GM19238 (cell line): Measurements from ENCODE around the gene CCDC88C.
"Not testable (repeated sequence)": the region's sequence is repeated elsewhere in the genome, so short reads cannot be mapped to it uniquely, and the experiment has no call there.

Experiments
- DNase-seq: peaks from one replicate; pipeline ENCODE4 v3.0.0; 2011; ENCODE audit warnings: low spot score; ENCODE audit not compliant: insufficient read length

Gene CCDC88C

DNA sequence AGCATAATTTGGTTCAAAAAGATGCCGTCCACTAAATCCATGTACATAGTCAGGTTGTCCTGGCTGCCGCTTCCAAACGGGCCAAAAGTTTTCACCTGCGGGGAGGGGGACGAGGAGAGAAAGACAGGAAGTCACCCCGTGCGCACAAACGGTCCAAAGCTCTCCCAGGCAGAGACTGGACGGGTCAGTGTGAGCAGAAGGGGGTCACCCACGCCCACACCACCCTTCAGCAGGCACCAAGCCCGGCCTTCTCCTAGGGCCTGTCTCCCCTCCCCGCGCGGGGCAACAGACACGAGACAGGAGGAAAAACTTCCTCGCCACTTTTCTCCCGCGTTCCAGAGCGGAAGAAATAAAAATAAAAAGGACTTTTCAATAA lies 888 bp downstream of the CCDC88C start:
- no peak for DNase-seq

DNA sequence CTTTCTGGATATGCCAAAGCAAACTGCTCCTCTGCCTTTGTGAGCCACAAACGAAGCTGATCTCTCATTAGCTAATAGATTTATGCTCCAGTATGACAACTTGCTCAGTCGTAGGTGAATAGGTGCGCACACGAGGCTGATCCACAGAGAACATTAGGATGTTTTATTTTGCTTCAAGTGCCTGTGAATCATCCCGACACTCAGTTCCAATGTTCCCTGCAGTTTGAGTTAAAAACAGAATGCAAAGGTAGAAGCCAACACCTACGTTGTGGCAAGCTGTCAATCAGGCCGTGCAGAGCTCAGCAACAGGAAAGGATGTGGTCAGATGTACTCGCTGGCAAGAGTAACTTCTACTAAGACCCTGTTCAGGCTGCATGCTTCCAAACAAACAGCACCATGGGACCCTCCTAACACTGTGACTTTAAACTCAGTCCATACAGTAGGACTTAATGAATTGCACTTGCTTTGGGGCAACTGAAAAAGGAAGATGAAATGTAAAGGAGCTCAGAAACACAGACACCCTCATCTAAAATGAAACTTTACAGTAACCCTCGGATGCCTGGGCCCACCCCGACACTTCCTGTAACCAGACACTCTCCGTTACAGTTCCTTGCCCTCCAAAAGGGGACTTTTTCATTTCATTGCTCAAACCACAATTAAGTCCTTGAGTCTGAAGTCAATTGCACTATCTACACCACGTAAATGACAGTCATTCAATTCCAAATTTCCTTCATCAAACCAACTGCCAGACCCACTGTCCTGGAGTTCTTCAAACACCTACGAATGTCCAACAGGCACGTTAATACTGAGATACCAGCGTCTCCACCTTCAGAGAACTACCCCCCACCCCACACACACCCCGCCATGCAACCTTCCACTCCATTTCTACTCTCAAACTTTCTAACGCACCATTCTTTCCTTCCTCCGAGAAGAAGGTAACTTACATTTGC lies 1.6 kb downstream of the CCDC88C start:
- DNase-seq = peak; percentile 71

DNA sequence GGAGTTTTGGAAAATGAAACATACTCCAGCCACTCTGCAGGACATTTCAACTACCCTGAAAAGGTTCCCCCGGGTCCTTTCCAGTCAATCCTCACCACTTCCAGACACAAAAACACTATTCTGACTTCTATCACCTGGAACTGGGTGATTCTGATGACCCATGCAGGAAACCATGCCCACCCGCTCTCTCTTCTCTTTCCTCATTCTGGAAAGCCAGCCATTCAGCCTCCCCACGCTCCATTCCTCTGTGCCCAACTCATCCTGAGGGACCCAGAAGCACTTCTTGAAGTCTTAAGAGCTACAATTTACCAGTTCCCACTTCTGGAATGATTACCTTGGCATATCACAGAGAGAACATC lies 3.2 kb downstream of the CCDC88C start:
- DNase-seq = no peak

DNA sequence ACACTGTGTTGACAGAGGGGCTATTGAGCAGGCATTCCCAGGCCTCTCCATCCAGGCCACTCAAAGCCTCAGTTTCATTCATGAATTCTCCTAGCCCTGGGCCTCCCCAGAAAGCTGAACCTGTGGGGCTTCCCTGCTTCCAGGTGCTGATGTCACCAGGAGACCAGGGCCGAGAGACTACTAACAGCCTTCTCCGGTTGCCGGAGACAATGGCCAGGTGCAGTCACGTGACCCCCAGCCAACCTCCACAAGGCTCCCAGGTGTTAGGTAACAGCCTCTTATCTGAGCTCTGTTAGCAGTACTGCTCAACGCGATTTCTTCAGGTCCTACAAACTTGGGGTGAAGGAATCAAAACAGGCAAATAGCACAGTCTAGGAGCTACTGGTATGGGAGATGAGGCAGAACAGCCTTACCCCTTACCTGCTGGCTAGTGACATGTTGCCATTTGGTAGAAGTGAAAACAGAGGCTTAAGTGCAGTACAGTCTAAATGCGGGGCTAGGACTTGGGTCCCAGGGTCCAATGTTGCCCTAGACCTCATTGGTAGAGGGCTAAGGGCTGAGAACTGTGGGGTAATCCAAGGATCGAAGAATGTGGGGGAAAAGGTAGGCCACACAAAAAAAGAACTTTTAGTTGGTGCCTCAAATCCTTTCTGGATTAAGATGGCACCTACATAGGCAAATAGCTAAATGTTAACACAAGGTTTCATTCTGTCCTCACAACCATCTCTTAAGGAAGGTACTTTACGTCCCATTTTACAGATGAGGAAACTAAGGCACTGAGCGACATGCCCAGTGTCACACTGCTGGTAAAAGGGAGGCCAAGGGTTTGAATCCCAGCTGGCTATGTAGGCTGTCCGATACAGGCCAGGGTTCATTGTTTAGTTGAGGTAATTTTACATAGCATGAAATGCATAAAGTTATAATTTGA lies 3.8 kb downstream of the CCDC88C start:
- DNase-seq = no peak

DNA sequence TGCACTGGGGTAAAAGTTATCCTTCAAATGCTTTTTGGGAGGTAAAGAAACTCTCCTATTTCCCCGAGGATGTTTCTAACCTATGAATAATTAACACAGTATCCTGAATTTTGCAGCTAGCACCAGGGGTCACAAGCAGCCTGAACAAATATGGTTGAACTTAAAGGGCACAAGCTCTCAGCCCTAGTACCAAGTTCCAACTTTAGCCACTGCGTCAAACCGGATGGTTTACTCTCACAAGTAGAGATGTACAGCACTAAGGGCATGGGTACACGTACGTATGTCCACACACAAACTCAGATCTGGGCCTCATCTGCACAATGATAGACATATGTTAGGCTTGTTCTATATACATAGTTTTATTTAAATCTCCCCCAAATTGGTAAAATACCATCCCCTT lies 4.7 kb downstream of the CCDC88C start:
- no peak for DNase-seq

DNA sequence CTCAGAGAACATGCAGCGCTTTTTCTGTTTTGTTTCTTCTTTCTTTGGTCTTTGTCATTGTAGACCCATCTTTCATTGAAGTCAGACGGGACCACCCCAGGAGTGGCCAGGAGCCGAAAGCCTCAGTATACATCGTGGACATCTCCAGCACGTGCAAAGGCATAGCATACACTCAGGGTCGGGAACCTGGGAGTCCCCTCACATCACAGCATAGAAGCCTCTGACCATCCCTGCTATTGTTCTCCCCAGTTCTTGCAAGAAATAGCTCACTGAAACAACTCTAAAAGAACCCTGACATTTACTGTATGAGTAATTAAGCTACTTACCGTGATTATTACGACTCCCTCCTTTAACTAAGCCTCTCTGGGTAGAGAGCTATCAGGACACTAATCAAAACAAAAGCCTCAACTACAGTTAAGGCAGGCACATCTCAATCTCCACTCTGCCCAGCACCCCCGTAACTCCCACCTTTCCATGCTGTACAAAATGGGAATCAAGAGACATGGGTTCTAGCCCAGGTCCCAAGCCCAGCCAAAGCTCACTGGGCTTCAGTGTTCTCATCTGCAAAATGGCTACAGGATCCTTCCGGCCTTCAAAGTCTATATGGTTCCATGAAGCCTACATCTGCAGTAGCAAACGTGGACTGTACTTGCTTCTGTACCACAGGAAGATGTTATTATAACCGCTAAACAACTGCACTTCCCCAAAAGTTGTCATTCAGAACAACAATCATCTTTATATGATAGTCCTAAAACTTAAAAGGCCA lies 6.7 kb downstream of the CCDC88C start:
- DNase-seq = no peak

DNA sequence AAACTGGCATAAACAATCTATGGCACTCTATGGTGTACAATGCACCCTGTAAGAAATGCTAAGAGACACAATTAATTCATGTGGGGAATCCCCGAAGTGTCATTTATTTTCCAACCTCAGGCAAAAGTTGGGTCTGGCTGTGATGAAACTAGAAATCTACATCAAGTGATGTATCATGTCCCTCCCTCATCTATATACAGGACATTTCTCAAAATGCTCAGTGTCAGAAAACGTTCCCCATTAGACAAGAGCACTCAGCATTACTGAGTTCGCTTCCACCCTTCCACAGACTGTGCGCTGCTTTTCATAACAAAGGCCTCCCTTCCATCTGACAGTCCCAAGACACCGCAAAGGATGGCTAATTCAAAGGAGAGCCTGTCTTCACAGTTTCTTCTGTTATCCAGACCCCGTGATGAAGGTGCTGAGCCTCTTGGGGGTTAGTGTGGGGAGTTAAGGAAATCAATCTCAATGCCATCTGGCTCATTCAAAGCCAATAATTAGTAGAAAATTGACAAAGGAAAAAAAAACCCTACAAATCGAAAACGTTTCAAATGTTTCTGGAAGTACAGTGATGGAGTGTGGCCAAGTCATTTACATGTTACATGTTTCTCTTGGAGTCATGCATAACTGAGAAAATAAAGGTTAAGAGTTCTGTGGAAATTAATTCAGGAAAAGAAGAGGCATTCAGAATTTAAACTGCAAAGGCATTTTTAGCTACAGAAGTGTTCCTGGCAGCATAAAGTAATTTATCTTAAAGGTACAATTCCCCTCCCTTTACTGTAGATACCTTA lies 7.5 kb downstream of the CCDC88C start:
- DNase-seq = no peak

DNA sequence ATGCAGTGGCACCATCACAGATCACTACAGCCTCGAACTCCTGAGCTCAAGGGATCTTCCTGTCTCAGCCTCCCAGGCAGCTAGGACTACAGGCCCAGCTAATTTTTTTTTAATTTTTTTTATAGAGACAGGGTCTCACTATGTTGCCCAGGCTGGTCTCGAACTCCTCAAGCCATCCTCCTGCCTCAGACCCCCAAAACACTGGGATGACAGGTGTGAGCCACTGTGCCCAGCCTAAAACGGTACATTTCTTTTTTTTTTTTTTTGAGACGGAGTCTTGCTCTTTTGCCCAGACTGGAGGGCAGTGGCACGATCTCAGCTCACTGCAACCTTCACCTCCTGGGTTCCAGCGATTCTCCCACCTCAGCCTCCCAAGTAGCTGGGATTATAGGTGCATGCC lies 8.4 kb downstream of the CCDC88C start:
- not testable (repeated sequence) for DNase-seq

DNA sequence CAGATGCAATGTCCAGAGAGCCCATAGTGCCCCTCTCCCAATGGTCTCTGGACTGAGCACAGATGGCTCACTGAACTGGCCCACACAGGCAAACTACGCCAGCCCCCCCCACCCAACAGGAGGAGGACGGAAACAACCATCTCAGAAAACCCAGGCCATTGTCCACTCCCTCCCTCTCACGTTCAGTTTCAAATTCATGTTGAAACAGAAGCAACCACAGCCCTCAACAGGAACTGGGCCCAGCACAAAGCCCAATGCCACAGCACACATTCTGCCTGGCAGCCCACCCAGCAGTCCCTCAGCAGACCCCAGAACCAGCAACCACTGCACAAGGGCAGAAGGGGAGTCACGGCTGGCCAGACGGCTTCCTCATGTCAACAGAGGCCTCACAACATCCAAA lies 10.6 kb downstream of the CCDC88C start:
- no peak for DNase-seq

DNA sequence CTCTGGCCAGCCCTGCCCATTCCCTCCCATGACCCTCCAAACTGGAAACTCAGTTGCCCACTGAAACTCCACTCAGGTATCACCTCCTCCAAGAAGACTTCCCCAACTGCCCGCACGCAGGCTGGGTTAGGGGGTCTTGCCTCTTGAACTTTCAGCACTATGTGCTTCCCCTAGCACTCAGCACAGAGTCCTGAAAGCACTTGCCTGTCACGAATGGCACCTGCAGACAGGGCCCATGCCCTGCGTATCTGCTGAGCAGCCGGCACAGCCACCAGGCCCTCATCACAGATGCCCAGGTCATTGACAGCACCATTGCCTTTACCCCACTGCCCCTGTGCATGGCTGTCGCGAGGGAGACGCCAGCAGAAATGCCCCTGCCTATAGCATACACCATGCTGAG lies 11.2 kb downstream of the CCDC88C start:
- no peak for DNase-seq

DNA sequence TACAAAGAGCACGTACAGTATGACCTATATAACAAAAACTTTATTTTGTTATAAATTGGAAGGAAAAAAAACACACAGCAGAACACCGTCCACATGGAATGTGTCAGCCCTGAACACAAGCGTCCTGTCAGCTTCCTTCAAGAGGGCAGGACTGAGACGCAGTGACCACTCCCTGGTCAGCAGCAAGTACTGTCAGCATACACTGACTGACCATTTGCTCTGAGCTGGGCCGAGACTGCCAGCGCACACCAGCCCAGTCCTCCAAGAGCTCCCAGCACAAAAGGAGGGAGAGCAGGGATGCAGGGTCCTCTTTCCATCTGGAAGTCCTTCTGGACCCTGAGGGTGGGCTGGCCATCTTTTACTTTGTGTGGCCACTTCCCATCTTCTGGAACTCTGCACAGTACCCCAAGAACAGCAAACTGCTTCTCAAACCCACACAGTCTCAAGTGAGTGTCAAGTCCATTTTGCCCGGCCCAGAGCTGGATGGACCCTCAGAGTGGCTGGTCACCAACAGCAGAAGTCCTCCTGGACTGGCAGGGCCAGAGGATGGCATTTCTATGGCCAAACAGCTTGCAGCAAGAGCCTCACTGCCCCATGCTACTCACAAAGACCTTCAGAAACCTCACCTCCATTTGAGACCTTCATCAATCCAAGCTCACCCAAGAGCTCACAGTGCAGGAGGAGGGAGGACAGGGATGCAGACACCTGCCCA lies 11.7 kb downstream of the CCDC88C start:
- no peak for DNase-seq

DNA sequence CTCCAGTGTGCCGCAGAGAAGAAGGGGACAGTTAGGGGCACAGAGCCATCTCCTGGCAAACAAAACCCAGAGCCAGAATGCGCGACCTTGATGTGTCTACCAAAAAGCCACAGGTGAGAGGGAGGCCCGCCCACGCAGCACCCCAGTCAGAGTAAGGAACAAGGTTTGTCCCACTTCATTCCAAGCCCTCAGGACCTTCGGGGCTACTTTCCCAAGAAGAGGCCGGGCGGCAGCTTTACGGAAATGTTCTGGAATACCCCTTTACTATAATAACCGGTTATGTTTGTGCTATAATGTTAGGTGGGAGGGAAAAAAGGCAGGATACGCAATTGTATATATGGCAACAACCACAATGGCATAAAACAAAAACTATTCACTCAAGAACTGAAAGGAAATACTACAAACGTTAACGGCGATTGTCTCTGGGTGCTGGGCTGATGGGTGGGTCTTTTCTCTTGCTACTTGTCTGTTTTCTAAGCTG lies 12.3 kb downstream of the CCDC88C start:
- DNase-seq = no peak

DNA sequence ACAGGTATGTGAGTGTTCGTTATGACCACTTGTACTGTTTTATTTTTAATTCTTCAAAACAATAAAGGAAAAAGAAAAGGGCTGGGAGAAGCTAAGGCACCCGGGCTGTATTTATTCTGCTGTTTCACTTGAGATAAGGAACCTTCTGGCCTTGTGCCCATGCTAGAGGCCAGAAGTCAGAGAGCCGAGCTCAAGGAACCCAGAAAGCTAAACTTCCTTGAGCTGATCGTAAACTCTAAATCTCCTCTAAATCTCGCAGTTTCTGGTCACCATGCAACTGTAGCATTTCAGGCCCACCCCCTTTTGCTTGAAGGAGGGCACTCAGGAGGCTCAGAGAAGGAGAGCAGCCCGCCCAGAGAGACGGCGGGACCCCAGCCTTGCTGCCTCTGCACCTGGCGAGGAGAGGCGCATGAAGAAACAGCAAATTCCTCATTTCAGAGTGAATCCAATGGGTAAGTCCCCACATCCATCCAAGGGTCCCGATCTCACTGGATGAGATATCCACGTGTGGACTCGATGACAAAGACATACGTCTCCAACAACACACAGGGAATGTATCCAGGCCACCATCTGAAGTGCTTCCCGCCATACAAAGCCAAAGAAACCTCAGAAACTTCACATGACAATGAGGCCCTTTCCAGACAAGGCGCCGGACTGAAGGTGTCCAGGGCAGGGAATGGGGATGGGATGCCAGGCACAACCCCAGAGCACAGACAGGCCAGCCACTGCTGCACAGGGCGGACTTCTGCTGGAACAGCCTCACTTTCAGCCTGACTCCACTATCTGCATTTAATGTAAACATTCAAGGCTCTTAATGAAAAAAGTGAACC lies 14.6 kb downstream of the CCDC88C start:
- DNase-seq = no peak

DNA sequence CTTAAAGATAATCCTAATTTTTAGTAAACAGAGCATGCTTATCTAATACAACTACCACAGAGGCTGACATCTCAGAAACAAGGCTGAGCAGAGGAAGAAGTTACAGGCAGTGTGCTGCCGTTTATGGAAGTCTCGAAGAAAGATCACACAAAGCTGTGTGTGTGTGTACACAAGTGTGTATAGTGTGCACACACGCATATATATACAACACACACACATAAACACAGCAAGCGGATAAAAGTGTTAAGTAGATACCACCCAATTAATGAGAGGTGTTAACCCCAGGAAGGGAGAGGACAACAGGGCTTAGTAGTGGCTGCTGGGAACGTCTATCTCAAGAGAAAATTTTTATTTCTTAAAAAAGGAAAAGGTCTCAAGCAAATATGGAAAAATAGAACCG lies 15.3 kb downstream of the CCDC88C start:
- no peak for DNase-seq

DNA sequence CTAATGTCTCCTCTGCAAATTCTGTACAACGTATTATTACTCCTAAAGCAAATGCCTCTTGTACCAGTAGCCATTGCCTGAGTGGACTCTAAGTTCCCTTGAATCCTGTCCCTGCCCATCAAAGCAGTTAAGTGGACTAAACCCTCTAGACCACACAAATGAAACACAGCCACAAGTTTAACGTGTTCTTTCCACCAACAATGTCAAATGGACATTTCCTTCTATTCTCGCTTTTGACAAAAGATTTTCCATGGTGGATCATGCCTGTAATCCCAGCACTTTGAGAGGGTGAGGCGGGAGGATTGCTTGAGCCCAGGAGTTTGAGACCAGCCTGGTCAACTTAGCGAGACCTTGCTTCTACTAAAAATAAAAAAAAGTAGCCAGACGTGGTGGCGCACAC lies 15.9 kb downstream of the CCDC88C start:
- no peak for DNase-seq

DNA sequence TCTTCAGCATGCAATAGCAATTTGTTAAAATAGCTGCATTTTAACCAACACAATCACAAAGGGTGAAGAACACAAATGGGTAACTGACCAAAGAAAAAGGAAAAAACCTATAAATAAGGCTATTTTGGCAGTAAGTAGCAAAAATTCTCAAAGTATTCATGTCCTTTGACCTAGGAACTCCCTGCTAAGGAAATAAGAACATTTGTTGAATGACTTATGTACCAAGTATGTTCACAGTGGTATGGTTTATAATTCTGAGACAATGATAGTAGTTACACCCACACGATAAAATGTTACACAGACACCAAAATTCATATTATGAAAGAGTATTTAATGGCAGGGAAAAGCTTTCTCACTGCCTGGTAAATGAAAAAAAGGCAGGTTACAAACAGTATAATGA lies 16.9 kb downstream of the CCDC88C start:
- DNase-seq = no peak

DNA sequence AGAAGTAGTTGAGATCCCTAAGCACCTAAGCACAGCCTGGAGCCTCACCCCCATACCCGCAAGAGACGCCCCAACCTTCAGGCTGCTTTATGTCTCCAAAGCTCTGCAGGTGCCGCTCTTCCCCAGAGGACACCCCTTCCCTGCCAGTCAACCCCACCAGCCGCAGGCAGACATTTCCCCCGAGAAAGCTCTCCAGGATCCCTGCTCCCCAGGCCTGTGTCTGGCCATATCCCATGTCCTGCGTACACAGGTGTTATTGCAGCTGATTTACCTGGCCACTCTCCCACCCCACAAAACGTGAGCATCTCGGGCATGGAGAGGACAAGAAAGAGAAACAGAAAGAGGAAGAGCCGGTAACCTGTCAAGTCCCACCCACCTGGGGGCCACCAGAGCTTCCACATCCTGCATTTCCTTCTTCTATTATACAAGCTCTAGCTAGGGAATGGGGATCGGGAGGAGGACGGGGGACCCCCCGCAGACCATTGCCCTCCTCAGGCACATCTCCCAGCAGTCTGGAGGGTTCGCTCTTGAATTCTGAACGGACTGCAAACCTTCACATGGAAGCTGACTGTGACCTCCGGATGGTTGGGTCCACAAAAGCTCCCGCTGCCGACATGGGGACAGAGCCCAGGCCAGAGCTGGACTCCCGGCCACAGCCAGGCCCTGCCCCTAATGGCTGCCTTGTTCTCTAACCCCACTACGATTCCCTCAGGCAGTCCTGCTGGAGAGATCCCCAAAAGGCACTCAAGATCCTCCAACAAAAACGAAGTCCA lies 17.6 kb downstream of the CCDC88C start:
- DNase-seq = peak; percentile 59

DNA sequence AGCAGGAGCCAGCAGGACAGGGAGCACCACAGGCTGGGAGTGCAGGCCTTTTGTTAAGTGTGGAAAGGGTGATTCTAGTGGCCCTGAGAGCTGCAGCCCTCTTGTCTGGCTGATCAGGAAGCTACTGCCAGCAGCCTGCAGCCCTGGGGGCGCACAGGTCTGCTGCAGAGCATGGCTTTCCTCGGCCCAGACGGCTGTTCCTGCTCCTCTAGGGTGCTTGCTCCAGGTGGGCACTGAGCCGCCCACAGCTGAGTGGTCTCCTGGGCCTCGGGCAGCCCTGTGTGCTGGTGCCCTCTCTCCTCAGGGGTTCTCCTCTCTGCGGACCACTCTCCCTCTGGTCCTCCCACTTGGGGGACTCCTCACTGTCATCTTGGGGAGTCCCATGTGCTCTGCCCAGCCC lies 18.9 kb downstream of the CCDC88C start:
- no peak for DNase-seq
